Sigmoid colon (tissue), 7 donors: ENCODE measurements around the gene RHCE. TPM values are rescaled to one million over a fixed set of nuclear protein-coding genes. Genes with fewer than 3 reads are reported as not detected.

Source experiments
- DNase-seq: peaks from one replicate; pipeline ENCODE4 v3.0.0-alpha.2; 2019
- H3K27ac ChIP-seq, 4 donors: fragments of 200-600 bp; sonication (generic); one replicate each; pipeline ENCODE4 v1.5.1; 2016 to 2019; ENCODE audit warnings: mild to moderate bottlenecking in 1 of 4
- H3K27me3 ChIP-seq, 3 donors: fragments of 200-600 bp; sonication (generic); one replicate each; pipeline ENCODE4 v1.5.1; 2019; ENCODE audit warnings: mild to moderate bottlenecking in 1 of 3
- H3K36me3 ChIP-seq, 4 donors: fragments of 200-600 bp; sonication (generic); one replicate each; pipeline ENCODE4 v1.5.1; 2016 to 2019
- H3K4me1 ChIP-seq, 4 donors: fragments of 200-600 bp; sonication (generic); one replicate each; pipeline ENCODE4 v1.5.1; 2017 to 2019
- H3K4me3 ChIP-seq, 4 donors: fragments of 200-600 bp; sonication (generic); one replicate each; pipeline ENCODE4 v1.5.1; 2017 to 2019; ENCODE audit warnings: mild to moderate bottlenecking in 2 of 4, moderate library complexity in 1 of 4
- H3K9me3 ChIP-seq, 4 donors: fragments of 200-600 bp in 3 of 4; sonication (generic) in 3 of 4; one replicate each; pipeline versions ENCODE4 v1.5.1 to v1.6.1; 2013 to 2019
- EP300 ChIP-seq, 4 donors: sonication (generic); formaldehyde crosslinking; IDR thresholded peaks; one replicate each; pipeline ENCODE4 v1.6.1; 2017; ENCODE audit warnings: antibody characterized with exemption in 4 of 4
- POLR2A ChIP-seq, 2 donors: fragments of 450-650 bp; IDR thresholded peaks; one replicate each; pipeline ENCODE4 v1.6.1; 2016; ENCODE audit warnings: antibody characterized with exemption in 2 of 2, mild to moderate bottlenecking in 2 of 2, moderate library complexity in 2 of 2
- POLR2AphosphoS5 ChIP-seq, 4 donors: sonication (generic); formaldehyde crosslinking; IDR thresholded peaks; one replicate each; pipeline ENCODE4 v1.6.1; 2017; ENCODE audit warnings: antibody characterized with exemption in 4 of 4
- WGBS, 2 donors: extraction: QIAGEN DNeasy Blood & Tissue Kit; methylation state at CpG; one replicate each; pipeline ENCODE4 v1.1.7; 2013; 5-methylcytosine and 5-hydroxymethylcytosine counted together
- intact Hi-C: fragments of 100-400 bp; cut with DNase I; formaldehyde crosslinking; loops from one replicate; pipeline ENCODE4 v1.15.1; 2023
- polyA plus RNA-seq, 3 donors: library from polyadenylated mRNA; stranded (reverse); fragments of 200-250 nt; gene quantifications; one replicate each; pipeline ENCODE4 v1.2.3, GENCODE V29; 2013
- total RNA-seq, 4 donors: library from RNA; depleted of rRNA; stranded (reverse); fragments of >200 nt; gene quantifications; one replicate each; pipeline ENCODE4 v1.1.0, GENCODE V29; 2016
- TF ChIP-seq, protein P1 (sequence below), 4 experiments: fragments of 450-650 bp in 3 of 4; fragments of 200-600 bp in 1 of 4; IDR thresholded peaks; one replicate each; pipeline ENCODE4 v1.5.1; 2016 to 2019; ENCODE audit warnings: antibody characterized with exemption in 4 of 4, mild to moderate bottlenecking in 3 of 4, moderate library complexity in 2 of 4
- donor health status: healthy with polysubstance abuse.
- donor health status: Bipolar disorder and iron deficiency.
- donor health status: healthy.

RHCE gene
- total and polyA plus RNA-seq, 7 donors: 0.07 to 0.83 (median 0.36) TPM; not detected in 4

DNA sequence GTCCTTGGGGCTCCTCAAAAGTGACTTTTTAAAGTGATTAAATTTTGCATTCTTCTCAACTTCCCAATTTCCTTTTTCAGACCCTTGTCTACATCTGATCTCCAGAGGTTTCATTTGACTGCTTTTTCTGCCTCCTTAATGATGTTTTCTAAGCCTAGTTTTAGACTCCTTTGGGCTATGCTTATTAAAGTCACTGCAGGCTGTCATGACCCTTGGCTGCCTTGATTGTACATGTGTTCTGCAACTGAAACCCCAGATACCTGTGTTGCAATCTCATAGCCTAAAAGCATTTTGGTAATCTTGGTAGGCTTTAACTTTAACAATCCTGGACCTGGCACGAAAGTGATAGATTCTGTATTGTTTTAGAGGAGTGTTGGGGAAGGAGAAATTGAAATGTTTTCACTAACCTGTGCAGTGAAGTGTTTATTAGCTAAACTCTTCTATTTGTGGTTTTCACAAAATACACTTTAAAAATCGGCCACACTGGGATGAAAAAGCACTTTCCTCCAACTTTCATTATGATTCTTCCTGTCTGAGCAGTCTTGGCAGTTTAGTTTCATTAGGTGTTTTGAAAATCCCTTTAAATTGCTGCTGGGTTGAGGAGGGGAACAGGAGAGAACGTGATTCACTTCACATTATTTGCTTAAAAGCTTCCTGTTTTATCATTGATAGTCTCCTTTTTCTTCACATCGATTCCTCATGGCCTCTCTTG lies 14.9 kb upstream of the RHCE start:
- no peak overlapping the region for H3K4me3 ChIP-seq
- WGBS, 2 donors: 29 to 44% methylated on average over 4 of the region's 4 CpGs
- intact Hi-C loops: no loop called here

GRCh38 chr1:25433389-25434186 lies 13.0 kb upstream of the RHCE start:
- no peaks in the 10 kb centered on the region for H3K27me3 ChIP-seq
- H3K9me3 ChIP-seq: no peaks in the 10 kb centered on the region
- H3K27ac ChIP-seq: peak overlapping the region in 3 of 4 donors; percentile 33 to 98 (median 97)
- 63 to 72% methylated on average over 4 of the region's 4 CpGs for WGBS, 2 donors
- no peak for DNase-seq
- no peak for TF ChIP-seq POLR2AphosphoS5 (IDR thresholded peaks at IDR 0.05)
- H3K4me1 ChIP-seq: peaks cover 0 to 69% (median 61%) of the 10 kb centered on the region in 4 donors
- H3K4me3 ChIP-seq: no peak overlapping the region
- intact Hi-C loops: loop anchor here (2.0 to 5.0 kb wide), 2 partner anchors 29 to 196 kb away; no protein-coding TSS in a partner anchor
- H3K36me3 ChIP-seq: peaks cover 0 to 6% (median 0%) of the 10 kb centered on the region in 4 donors

More for the DNA sequence above, 14.9 kb upstream of the RHCE start:
- peaks cover 0 to 6% (median 0%) of the 10 kb centered on the region in 4 donors for H3K36me3 ChIP-seq
- TF ChIP-seq EP300 (IDR thresholded peaks at IDR 0.05) (no peak), POLR2A (IDR thresholded peaks at IDR 0.05) (no peak)
- TF ChIP-seq, protein P1, sequence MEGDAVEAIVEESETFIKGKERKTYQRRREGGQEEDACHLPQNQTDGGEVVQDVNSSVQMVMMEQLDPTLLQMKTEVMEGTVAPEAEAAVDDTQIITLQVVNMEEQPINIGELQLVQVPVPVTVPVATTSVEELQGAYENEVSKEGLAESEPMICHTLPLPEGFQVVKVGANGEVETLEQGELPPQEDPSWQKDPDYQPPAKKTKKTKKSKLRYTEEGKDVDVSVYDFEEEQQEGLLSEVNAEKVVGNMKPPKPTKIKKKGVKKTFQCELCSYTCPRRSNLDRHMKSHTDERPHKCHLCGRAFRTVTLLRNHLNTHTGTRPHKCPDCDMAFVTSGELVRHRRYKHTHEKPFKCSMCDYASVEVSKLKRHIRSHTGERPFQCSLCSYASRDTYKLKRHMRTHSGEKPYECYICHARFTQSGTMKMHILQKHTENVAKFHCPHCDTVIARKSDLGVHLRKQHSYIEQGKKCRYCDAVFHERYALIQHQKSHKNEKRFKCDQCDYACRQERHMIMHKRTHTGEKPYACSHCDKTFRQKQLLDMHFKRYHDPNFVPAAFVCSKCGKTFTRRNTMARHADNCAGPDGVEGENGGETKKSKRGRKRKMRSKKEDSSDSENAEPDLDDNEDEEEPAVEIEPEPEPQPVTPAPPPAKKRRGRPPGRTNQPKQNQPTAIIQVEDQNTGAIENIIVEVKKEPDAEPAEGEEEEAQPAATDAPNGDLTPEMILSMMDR (IDR thresholded peaks at IDR 0.05): no peak
- peak overlapping the region; percentile 50 to 98 (median 75) for H3K27ac ChIP-seq
- H3K4me1 ChIP-seq: peaks cover 0 to 61% (median 55%) of the 10 kb centered on the region in 4 donors
- DNase-seq: no peak
- H3K9me3 ChIP-seq: no peaks in the 10 kb centered on the region
- H3K27me3 ChIP-seq: no peaks in the 10 kb centered on the region

GRCh38 chr1:25432749-25433388 lies 12.2 kb upstream of the RHCE start:
- WGBS, 2 donors: 59 to 80% methylated on average over 6 of the region's 6 CpGs
- DNase-seq: no peak
- Histone ChIP-seq H3K27ac (peak overlapping the region in 2 of 4 donors; percentile 97 to 98), H3K27me3 (no peaks in the 10 kb centered on the region), H3K36me3 (peaks cover 0 to 5% (median 0%) of the 10 kb centered on the region in 4 donors), H3K9me3 (no peaks in the 10 kb centered on the region), H3K4me3 (peak overlapping the region in 1 of 4 donors; percentile 95), H3K4me1 (peaks cover 0 to 69% (median 61%) of the 10 kb centered on the region in 4 donors)
- intact Hi-C loops: loop anchor here (2.0 to 5.0 kb wide), 2 partner anchors 28 to 196 kb away; no protein-coding TSS in a partner anchor
- TF ChIP-seq POLR2A (IDR thresholded peaks at IDR 0.05) (no peak), EP300 (IDR thresholded peaks at IDR 0.05) (no peak), POLR2AphosphoS5 (IDR thresholded peaks at IDR 0.05) (no peak)
- TF ChIP-seq, protein P1 (IDR thresholded peaks at IDR 0.05): no peak

- H3K27ac ChIP-seq: peak overlapping the region; percentile 97 to 98 (median 98)
- intact Hi-C loops: loop anchor here (2.0 to 5.0 kb wide), 2 partner anchors 27 to 195 kb away; no protein-coding TSS in a partner anchor
Measured at GRCh38 chr1:25431955-25432719, 11.5 kb upstream of the RHCE start.

More at GRCh38 chr1:25431955-25432719, 11.5 kb upstream of the RHCE start:
- Histone ChIP-seq H3K27me3 (no peaks in the 10 kb centered on the region), H3K9me3 (no peaks in the 10 kb centered on the region), H3K4me3 (peak overlapping the region; percentile 90 to 98 (median 96)), H3K4me1 (peaks cover 0 to 63% (median 59%) of the 10 kb centered on the region in 4 donors), H3K36me3 (no peaks in the 10 kb centered on the region)
- 14 to 22% methylated on average over 6 of the region's 6 CpGs for WGBS, 2 donors
- no peak for TF ChIP-seq EP300 (IDR thresholded peaks at IDR 0.05)
- TF ChIP-seq POLR2A (IDR thresholded peaks at IDR 0.05): no peak
- TF ChIP-seq, protein P1 (IDR thresholded peaks at IDR 0.05): no peak
- no peak for TF ChIP-seq POLR2AphosphoS5 (IDR thresholded peaks at IDR 0.05)
- no peak for DNase-seq
